Tibial nerve (tissue), 4 donors: ENCODE measurements around the gene ESYT2.

ENCODE experiments used
- EP300 ChIP-seq, 2 donors: sonication (generic); formaldehyde crosslinking; IDR thresholded peaks; one replicate each; pipeline ENCODE4 v1.6.1; 2017; ENCODE audit warnings: antibody characterized with exemption in 2 of 2, mild to moderate bottlenecking in 1 of 2
- TF ChIP-seq, protein P1 (sequence below), 5 experiments: fragments of 200-600 bp in 3 of 5; fragments of 450-650 bp in 2 of 5; sonication (generic) in 3 of 5; IDR thresholded peaks; one replicate each; pipeline ENCODE4 v1.5.1; 2016 to 2019; ENCODE audit warnings: antibody characterized with exemption in 5 of 5, mild to moderate bottlenecking in 3 of 5, moderate library complexity in 2 of 5

DNA sequence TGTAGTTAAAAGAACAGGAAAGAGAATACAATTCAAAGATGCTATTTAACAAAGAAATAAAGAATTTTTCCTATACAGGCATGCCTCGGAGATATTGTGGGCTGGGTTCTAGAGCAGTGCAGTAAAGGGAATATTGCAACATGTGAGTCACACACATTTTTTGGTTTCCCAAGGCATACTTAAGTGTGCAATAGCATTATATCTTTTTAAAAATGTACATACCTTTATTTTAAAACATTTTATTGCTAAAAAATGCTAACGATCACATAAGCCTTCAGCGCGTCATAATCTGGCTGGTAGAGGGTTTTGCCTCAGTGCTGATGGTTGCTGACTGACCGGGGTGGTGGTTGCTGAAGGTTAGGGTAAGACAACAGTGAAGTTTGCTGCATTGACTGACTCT, 54.4 kb downstream of the ESYT2 start:
- TF ChIP-seq EP300 (IDR thresholded peaks at IDR 0.05) = no peak
- TF ChIP-seq, protein P1, sequence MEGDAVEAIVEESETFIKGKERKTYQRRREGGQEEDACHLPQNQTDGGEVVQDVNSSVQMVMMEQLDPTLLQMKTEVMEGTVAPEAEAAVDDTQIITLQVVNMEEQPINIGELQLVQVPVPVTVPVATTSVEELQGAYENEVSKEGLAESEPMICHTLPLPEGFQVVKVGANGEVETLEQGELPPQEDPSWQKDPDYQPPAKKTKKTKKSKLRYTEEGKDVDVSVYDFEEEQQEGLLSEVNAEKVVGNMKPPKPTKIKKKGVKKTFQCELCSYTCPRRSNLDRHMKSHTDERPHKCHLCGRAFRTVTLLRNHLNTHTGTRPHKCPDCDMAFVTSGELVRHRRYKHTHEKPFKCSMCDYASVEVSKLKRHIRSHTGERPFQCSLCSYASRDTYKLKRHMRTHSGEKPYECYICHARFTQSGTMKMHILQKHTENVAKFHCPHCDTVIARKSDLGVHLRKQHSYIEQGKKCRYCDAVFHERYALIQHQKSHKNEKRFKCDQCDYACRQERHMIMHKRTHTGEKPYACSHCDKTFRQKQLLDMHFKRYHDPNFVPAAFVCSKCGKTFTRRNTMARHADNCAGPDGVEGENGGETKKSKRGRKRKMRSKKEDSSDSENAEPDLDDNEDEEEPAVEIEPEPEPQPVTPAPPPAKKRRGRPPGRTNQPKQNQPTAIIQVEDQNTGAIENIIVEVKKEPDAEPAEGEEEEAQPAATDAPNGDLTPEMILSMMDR (IDR thresholded peaks at IDR 0.05) = no peak
